HuH-7.5 (cell line): Measurements from ENCODE around the gene ZDHHC22.
"Not testable (repeated sequence)": the region's sequence is repeated elsewhere in the genome, so short reads cannot be mapped to it uniquely, and the experiment has no call there.

Experiments
- DNase-seq: peaks from one replicate; pipeline ENCODE4 v3.0.0; 2011; ENCODE audit warnings: low spot score

ZDHHC22 gene, protein sequence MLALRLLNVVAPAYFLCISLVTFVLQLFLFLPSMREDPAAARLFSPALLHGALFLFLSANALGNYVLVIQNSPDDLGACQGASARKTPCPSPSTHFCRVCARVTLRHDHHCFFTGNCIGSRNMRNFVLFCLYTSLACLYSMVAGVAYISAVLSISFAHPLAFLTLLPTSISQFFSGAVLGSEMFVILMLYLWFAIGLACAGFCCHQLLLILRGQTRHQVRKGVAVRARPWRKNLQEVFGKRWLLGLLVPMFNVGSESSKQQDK

GRCh38 chr14:77141214-77142004 is at the start of gene ZDHHC22:
TSS of gene ZDHHC22 (minus strand) at chr14:77141791. CDS start at chr14:77139738, 2,053 bp downstream.
- DNase-seq, result peak; percentile 57

DNA sequence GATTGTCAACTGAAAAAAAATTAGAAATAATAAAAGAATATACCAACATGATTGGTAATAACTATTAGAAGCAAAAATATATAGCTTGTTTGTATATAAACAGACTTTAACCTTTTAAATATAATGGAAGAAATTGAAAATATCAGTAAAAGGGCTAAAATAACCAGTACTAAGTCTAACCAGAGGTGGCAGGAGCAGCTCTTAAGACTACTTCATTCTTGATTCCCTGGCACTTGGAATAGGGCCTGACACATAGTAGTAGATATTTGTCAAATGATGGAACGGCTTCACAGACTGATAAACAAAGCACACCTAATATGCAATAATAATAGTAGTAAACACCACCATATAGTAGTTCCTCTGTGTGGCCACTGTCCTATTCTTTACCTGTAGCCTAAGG is 49.4 kb upstream of the ZDHHC22 start:
- no peak for DNase-seq

DNA sequence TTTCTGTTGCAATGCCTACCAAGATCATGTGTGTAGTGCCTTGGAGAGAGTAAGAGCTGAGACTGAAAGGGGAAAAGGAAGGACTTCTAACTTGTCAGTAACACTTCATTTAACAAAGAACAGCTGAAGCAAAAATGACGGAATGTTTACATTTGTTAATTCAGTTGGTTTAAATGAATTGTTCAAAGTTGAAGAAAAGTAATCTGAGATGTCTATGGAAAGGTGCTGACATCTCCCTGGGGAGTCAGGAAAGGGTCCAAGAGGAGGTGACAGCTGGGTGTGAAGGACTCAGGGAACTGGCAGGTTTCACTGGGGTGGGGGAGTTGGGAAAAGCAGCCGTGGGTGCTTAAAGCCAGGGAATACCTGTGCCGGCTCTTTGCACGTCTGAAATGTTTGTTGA is 47.9 kb upstream of the ZDHHC22 start:
- DNase-seq, result no peak

DNA sequence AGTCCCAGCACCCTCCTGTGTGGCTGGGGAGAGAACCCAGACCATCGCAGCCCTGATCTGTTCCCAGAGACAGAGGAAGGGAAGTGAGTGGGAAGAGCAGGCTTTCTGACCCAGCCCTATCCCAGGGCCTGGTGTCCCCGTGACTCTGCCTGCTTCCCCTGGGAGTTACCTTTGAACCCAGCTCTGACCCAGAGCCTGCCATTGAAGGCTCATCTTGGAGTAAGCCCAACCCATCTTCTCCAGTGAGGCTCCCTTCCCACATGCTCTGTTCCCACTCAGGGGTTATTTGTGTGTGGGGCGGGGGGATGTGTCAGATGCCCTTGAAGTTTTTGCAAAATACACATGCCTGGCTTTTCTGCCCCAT is 46.0 kb upstream of the ZDHHC22 start:
- DNase-seq, result no peak

- no peak for DNase-seq
Observed at GRCh38 chr14:77186911-77187648, 45.5 kb upstream of the ZDHHC22 start.

- no peak for DNase-seq
Observed at GRCh38 chr14:77185093-77185465, 43.5 kb upstream of the ZDHHC22 start.

GRCh38 chr14:77184396-77185092 is 43.0 kb upstream of the ZDHHC22 start:
- DNase-seq, result no peak

- no peak for DNase-seq
Observed at GRCh38 chr14:77183896-77184295, 42.3 kb upstream of the ZDHHC22 start.

DNA sequence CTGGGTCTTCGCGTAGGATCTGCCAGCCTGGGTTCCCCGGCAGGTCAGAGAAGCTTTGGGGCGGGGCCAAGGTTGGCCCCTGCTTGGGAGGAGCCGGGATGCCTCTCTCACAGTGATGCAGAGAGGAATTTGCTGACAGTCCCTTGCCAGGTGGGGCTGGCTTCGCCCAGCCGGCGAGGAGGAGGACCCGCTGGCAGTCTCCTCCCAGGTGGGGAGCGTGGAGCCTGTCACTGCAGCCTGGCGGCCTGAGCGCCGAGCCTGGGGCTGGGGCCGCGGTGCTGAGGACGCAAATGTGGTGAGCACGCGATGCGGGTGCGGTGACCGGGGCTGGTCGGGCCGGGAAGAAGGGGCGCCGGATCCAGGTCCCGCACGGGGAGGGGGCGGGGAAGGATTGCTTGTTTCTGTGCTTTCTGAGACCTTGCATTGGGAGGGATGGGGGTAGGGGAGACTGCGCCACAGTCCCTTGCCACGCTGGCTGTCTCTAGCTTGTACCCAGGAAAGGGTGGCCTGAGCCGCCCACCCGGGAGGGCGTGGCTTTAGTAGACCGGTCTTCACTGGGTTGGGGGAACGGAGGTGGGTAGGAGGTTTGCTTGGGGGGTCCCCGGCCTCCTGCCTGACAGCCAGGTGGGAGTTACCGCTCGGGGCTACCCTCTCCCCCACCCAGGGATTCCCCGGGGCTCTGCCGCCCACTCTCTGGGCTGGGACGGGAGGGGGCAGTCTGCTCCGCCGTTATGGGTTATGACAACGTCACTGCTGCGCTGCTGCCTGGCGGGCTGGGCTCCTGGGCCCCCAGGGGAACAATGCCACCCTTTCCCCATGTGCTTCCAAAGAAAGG is 40.2 kb upstream of the ZDHHC22 start, which contains the start of gene TMEM63C:
TMEM63C (plus strand) TSS at position 196 of the 835 bp plus-strand sequence. CDS start 37,016 bp downstream, outside the sequence.
- peak; percentile 57 for DNase-seq

GRCh38 chr14:77180726-77181602 is 39.4 kb upstream of the ZDHHC22 start:
- DNase-seq, result no peak

DNA sequence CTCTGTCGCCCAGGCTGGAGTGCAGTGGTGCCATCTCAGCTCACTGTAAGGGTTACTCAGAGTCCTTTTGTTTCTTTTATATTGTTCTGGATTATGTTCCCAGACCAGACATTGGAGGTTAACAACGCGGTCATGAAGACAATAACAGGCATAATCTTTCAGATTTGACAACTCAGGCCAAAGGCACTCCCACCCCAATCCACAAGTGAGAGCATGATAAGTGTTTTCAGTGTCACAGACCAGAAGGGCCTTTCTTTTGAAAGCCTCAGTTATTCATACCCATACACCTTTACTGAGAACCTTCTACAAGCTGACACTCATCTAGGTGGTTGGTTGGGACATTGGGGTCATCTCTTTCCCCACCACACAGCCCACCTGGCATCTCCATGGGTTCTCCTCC is 37.1 kb upstream of the ZDHHC22 start:
- no peak for DNase-seq

DNA sequence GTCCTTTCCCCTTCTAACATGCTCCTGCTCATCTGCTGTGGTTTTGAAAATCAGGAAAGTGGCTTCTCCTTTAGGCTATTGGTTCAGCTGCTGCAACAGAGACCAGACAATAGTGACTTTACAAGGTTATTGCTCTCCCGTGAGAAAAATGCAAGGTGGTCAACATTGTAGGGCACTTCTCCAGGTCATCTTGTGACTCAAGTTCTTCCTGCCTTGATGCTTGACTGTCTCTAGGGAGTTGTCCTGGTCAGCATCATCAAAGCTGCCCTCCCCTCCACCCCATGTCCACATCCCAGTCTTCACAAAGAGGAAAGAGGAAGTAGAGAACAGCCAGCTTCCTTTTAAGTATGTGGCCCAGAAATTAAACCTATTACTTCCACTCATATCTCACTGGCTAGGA is 36.1 kb upstream of the ZDHHC22 start:
- DNase-seq, result no peak

DNA sequence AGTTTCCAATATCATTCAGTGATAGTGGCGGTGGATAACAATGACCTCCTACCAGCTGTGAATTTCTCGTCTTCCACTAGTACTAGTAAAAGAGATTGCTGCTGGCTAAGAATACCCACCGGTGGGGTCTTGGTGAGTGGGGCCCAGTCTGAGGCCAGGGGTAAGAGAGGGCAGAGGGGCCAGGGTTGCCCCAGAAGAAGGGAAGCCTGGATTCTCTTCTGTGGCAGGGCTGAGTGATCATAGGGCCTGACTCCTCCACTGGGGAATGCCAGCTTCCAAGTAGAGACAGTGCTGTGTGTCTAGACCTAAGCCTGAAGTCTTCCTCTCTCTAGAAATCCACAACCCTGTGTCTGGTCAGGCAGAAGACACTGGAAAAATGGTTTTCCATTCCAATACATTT is 34.3 kb upstream of the ZDHHC22 start:
- DNase-seq, result no peak

DNA sequence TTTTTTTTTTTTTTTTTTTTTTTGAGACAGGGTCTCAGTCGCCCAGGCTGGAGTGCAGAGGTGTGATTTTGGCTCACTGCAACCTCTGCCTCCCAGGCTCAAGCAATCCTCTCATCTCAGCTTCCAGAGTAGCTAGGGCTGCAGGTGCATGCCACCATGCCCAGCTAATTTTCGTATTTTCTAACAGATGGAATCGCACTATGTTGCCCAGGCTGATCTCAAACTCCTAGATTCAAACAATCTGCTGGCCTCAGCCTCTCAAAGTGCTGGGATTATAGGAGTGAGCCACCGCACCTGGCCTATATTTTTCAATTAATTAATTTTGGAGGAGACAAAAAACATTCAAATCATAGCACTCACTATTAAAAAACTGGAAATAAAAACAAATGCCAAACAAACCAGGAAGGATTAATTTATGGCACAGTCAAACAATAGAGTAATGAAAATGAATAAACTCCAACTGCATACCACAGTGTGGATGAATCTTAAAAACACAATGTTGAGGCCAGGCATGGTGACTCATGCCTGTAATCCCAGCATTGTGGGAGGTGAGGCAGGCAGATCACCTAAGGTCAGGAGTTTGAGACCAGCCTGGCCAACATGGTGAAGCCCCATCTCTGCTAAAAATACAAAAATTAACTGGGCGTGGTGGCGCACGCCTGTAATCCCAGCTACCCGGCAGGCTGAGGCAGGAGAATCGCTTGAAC is 32.5 kb upstream of the ZDHHC22 start:
- DNase-seq, result not testable (repeated sequence)

- DNase-seq, result no peak
Observed at GRCh38 chr14:77172916-77173315, 31.3 kb upstream of the ZDHHC22 start.

DNA sequence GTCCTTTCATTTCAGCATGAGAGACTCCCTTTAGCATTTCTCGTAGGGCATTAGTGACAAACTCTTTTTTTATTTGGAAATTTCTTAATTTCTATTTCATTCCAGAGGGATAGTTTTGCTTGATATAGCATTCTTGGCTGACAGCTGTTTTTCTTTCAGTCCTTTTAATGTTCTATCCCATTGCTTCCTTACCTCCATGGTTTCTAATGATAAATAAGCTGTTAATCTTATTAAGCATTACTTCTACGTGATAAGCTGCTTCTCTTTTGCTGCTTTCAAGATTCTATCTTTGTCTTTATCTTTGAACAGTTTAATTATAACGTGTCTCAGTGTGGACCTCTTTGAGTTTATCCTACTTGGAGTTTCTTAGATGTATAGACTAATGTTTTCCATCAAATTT is 28.5 kb upstream of the ZDHHC22 start:
- no peak for DNase-seq

GRCh38 chr14:77161011-77161410 is 19.4 kb upstream of the ZDHHC22 start:
- DNase-seq, result no peak

DNA sequence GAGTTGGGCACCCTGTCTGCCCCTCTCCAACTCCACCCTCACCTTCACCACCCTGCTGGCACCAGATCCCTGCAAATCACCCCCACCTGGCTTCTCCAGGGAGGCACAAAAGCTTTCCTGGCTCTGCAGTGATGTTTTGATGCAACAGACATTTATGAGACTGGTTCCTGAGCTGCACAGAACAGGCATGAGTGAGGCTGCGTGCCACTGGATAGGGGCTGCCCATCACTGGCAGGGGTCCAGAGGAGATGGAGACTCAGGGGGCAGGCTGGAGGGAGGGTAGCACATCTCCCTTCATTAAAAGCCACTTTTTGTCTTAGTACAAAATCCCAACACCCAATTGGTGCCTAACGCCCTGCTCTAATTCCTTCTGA is 17.3 kb upstream of the ZDHHC22 start:
- no peak for DNase-seq

DNA sequence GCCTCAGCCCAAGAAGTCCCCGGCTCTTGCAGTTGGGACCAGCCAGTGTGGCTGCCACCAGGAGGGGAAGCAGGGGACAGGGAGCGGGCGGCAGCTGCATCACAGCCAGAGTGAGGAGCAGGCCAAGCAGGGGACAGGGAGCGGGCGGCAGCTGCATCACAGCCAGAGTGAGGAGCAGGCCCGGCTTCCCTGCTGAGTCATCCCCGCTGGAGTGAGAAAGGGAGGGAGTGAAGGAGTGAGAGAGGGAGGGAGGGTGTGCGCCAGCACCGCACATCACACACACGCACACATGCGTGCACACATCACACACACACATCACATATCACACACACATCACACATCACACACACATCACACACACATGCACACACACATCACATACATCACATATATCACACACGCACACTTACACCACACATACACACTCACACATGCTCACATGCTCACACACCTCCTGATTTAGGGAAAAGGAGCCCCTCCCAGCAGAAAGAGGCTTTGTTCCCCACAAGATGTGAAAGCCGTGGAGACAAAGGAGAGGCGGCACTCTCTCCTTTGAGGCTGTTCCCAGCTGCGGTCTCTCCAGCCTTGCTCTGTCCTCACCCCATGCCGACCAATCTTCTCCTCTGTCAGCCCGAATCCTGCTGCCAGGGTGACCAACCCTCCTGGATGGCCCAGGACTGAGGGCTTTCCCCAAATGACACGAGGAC is 16.7 kb upstream of the ZDHHC22 start:
- DNase-seq, result no peak
